ENCODE measurements around the gene PTMS.

DNA sequence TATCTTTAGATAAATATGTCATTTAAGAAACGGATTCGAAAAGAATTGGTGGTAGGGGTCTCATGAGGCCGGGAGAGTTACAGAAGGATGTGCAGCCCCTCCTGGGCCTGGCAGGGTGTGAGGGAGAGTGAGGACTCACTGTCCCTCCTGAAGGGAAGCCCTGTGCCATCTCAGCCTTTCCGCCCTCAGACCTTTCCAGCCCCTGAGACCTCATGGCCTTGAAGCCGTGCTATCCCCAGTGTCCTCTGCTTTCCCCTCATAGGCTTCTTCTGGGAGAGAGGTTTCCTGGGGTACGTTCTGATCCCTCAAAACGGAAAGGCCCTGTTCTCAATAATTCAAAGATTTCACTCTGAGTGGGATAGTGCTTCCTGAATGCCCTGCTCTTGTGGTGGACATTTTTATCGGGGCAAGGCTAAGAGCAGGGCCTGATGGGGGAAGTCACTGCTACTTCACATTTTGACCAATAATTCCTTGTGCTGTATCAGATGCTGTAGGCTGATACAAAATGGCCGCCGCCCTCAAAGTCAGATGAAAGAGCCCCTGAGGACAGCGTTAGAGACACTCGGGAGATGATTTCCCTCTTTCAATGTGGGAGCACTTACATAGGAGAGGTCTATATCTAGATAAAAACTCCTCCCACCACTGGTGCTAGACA is 24.5 kb downstream of the PTMS start:
- TF ChIP-seq EZH2 (IDR thresholded peaks at IDR 0.05) (no peak), EZH2phosphoT487 (IDR thresholded peaks at IDR 0.05) (no peak)
- TF ChIP-seq, protein P1, sequence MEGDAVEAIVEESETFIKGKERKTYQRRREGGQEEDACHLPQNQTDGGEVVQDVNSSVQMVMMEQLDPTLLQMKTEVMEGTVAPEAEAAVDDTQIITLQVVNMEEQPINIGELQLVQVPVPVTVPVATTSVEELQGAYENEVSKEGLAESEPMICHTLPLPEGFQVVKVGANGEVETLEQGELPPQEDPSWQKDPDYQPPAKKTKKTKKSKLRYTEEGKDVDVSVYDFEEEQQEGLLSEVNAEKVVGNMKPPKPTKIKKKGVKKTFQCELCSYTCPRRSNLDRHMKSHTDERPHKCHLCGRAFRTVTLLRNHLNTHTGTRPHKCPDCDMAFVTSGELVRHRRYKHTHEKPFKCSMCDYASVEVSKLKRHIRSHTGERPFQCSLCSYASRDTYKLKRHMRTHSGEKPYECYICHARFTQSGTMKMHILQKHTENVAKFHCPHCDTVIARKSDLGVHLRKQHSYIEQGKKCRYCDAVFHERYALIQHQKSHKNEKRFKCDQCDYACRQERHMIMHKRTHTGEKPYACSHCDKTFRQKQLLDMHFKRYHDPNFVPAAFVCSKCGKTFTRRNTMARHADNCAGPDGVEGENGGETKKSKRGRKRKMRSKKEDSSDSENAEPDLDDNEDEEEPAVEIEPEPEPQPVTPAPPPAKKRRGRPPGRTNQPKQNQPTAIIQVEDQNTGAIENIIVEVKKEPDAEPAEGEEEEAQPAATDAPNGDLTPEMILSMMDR (IDR thresholded peaks at IDR 0.05) = no peak

Data from neural progenitor cell (in vitro differentiated cells).